WTC11 (cell line): Measurements from ENCODE around the gene MYL9. TPM values are rescaled to one million over a fixed set of nuclear protein-coding genes. Genes with fewer than 3 reads are reported as not detected.

Source experiments
- ATAC-seq: fragments of 200-7000 bp; cut with Tn5 transposase; 2 replicates; pipeline ENCODE4 v1.10.0; 2021; ENCODE audit warnings: mild to moderate bottlenecking, moderate library complexity
- CTCF ChIA-PET: fragments of 300-600 bp; sonication (Branson Sonifier 250); formaldehyde crosslinking; loops from one replicate; lab custom pipeline; 2021; ENCODE audit warnings: antibody characterized with exemption; lab: Charles Lee
- POLR2A ChIA-PET: fragments of 350-600 bp; sonication (Branson Sonifier 250); formaldehyde crosslinking; loops from one replicate; lab custom pipeline; 2021; ENCODE audit warnings: antibody characterized with exemption; lab: Charles Lee
- DNase-seq: peaks from one replicate; pipeline ENCODE4 v3.0.0; 2021; ENCODE audit warnings: low spot score
- H3K27ac Mint-ChIP-seq: 2 replicates; pipeline ENCODE4 v1.8.0; 2021; ENCODE audit warnings: mixed read lengths
- H3K27me3 Mint-ChIP-seq: 2 replicates; pipeline ENCODE4 v1.8.0; 2021; ENCODE audit warnings: low read depth, mild to moderate bottlenecking, moderate library complexity, mixed read lengths
- H3K36me3 Mint-ChIP-seq: 2 replicates; pipeline ENCODE4 v1.8.0; 2021; ENCODE audit warnings: mixed read lengths
- H3K4me1 Mint-ChIP-seq: 2 replicates; pipeline ENCODE4 v1.8.0; 2022; ENCODE audit warnings: mixed read lengths
- H3K4me3 Mint-ChIP-seq: 2 replicates; pipeline ENCODE4 v1.8.0; 2021; ENCODE audit warnings: mild to moderate bottlenecking, moderate library complexity, mixed read lengths
- H3K9me3 Mint-ChIP-seq: 2 replicates; pipeline ENCODE4 v1.8.0; 2021; ENCODE audit warnings: mixed read lengths
- CBFB ChIP-seq: sonication (generic); formaldehyde crosslinking; IDR thresholded peaks from 2 replicates; pipeline ENCODE4 v1.8.1; 2022; ENCODE audit warnings: mild to moderate bottlenecking, low read depth, missing genetic modification reagents
- FOXJ3 ChIP-seq: sonication (generic); formaldehyde crosslinking; IDR thresholded peaks from 2 replicates; pipeline ENCODE4 v1.9.0; 2021; ENCODE audit warnings: missing genetic modification reagents, mild to moderate bottlenecking, borderline replicate concordance
- GABPB1 ChIP-seq: sonication (generic); formaldehyde crosslinking; IDR thresholded peaks from 2 replicates; pipeline ENCODE4 v1.8.1; 2023; ENCODE audit warnings: mild to moderate bottlenecking, missing genetic modification reagents
- IRF2 ChIP-seq: sonication (generic); formaldehyde crosslinking; IDR thresholded peaks from 2 replicates; pipeline ENCODE4 v1.8.0; 2022; ENCODE audit warnings: low read depth, missing genetic modification reagents, borderline replicate concordance
- JUN ChIP-seq: sonication (generic); formaldehyde crosslinking; IDR thresholded peaks from 2 replicates; pipeline ENCODE4 v1.8.0; 2023; ENCODE audit warnings: mild to moderate bottlenecking, missing genetic modification reagents
- MXD4 ChIP-seq: fragments of 250-450 bp; sonication (Bioruptor Pico); IDR thresholded peaks from 2 replicates; pipeline ENCODE4 v1.8.0; 2021; ENCODE audit warnings: mild to moderate bottlenecking, moderate library complexity, borderline replicate concordance
- MYBL2 ChIP-seq: sonication (generic); formaldehyde crosslinking; IDR thresholded peaks from 2 replicates; pipeline ENCODE4 v1.8.1; 2023; ENCODE audit warnings: mild to moderate bottlenecking, moderate library complexity, missing genetic modification reagents
- NFYB ChIP-seq: sonication (generic); formaldehyde crosslinking; conservative IDR thresholded peaks from 2 replicates; pipeline ENCODE4 v1.8.0; 2022; ENCODE audit warnings: low read depth, missing genetic modification reagents
- NR3C1 ChIP-seq: sonication (generic); formaldehyde crosslinking; conservative IDR thresholded peaks from 2 replicates; pipeline ENCODE4 v1.8.1; 2023; ENCODE audit warnings: low read depth, mild to moderate bottlenecking, missing genetic modification reagents
- RORB ChIP-seq: fragments of 250-450 bp; sonication (Bioruptor Pico); IDR thresholded peaks from 2 replicates; pipeline ENCODE4 v1.9.0; 2021; ENCODE audit warnings: mild to moderate bottlenecking
- SMAD3 ChIP-seq: sonication (generic); formaldehyde crosslinking; IDR thresholded peaks from 2 replicates; pipeline ENCODE4 v1.8.0; 2022; ENCODE audit warnings: missing genetic modification reagents, mild to moderate bottlenecking, borderline replicate concordance
- TP53 ChIP-seq: sonication (generic); formaldehyde crosslinking; IDR thresholded peaks from 2 replicates; pipeline ENCODE4 v1.8.1; 2023; ENCODE audit warnings: mild to moderate bottlenecking, missing genetic modification reagents
- ZBTB21 ChIP-seq: sonication (generic); formaldehyde crosslinking; IDR thresholded peaks from 2 replicates; pipeline ENCODE4 v1.8.1; 2023; ENCODE audit warnings: mild to moderate bottlenecking, missing genetic modification reagents, borderline replicate concordance
- ZNF121 ChIP-seq: sonication (generic); formaldehyde crosslinking; IDR thresholded peaks from 2 replicates; pipeline ENCODE4 v1.8.0; 2023; ENCODE audit warnings: missing genetic modification reagents
- ZNF219 ChIP-seq: sonication (generic); formaldehyde crosslinking; IDR thresholded peaks from 2 replicates; pipeline ENCODE4 v1.8.0; 2023; ENCODE audit warnings: missing genetic modification reagents, mild to moderate bottlenecking, borderline replicate concordance
- ZNF232 ChIP-seq: sonication (generic); formaldehyde crosslinking; IDR thresholded peaks from 2 replicates; pipeline ENCODE4 v1.8.0; 2022; ENCODE audit warnings: mild to moderate bottlenecking, missing genetic modification reagents
- ZNF317 ChIP-seq: sonication (generic); formaldehyde crosslinking; IDR thresholded peaks from 2 replicates; pipeline ENCODE4 v1.8.1; 2023; ENCODE audit warnings: low read depth, mild to moderate bottlenecking, moderate library complexity, missing genetic modification reagents, borderline replicate concordance
- total RNA-seq: library from RNA; stranded (reverse); gene quantifications from 3 replicates; pipeline ENCODE4 v1.2.3, GENCODE V29; 2021
- TF ChIP-seq, protein P1 (sequence below): sonication (generic); formaldehyde crosslinking; IDR thresholded peaks from 2 replicates; pipeline ENCODE4 v1.8.0; 2022; ENCODE audit warnings: mild to moderate bottlenecking, missing genetic modification reagents
- TF ChIP-seq, protein P2 (sequence below): sonication (generic); formaldehyde crosslinking; conservative IDR thresholded peaks from 2 replicates; pipeline ENCODE4 v1.8.1; 2022; ENCODE audit warnings: mild to moderate bottlenecking, missing genetic modification reagents
- TF ChIP-seq, protein P3 (sequence below): fragments of 250-450 bp; sonication (Bioruptor Pico); conservative IDR thresholded peaks from 2 replicates; pipeline ENCODE4 v1.9.0; 2021; ENCODE audit warnings: mild to moderate bottlenecking
- TF ChIP-seq, protein P4 (sequence below): sonication (generic); formaldehyde crosslinking; IDR thresholded peaks from 2 replicates; pipeline ENCODE4 v1.8.0; 2022; ENCODE audit warnings: mild to moderate bottlenecking, missing genetic modification reagents
- TF ChIP-seq, protein P5 (sequence below): sonication (generic); formaldehyde crosslinking; IDR thresholded peaks from 2 replicates; pipeline ENCODE4 v1.8.0; 2022; ENCODE audit warnings: missing genetic modification reagents
- TF ChIP-seq, protein P6 (sequence below): fragments of 200-600 bp; IDR thresholded peaks from 2 replicates; pipeline ENCODE4 v1.8.0; 2022; ENCODE audit warnings: antibody characterized with exemption
- TF ChIP-seq, protein P7 (sequence below): sonication (generic); formaldehyde crosslinking; IDR thresholded peaks from 2 replicates; pipeline ENCODE4 v1.8.1; 2023; ENCODE audit warnings: mild to moderate bottlenecking, missing genetic modification reagents, moderate library complexity

The MYL9 gene
- total RNA-seq, 1 experiment from 2014 or later, result 54.7 TPM

DNA sequence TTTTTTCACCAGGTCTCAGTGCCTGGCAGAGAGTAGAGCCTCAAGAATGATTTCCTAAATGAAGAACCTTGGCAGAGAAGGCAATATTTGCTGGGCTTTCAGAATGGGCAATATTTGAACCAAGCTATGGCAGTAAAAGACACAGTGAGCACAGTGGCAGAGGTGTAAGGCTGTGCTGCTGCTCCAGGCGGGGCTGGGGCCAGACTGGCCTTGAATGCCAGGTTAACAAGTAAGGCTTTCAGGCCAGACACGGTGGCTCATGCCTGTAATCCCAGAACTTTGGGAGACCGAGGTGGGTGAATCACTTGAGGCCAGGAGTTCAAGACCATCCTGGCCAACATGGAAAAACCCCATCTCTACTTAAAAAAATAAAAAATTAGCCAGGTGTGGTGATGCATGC, 8.5 kb upstream of the MYL9 start:
- ChIA-PET POLR2A (no interaction called here), CTCF (interaction anchor here (1.7 kb wide), 1 partner anchor 9 kb away, joined by 7 read pairs; the partner anchor contains the start of gene MYL9)
- Mint-ChIP-seq H3K4me3 (no peak overlapping the region), H3K27me3 (no peaks in the 10 kb centered on the region), H3K27ac (no peak overlapping the region), H3K4me1 (no peaks in the 10 kb centered on the region), H3K36me3 (no peaks in the 10 kb centered on the region), H3K9me3 (no peaks in the 10 kb centered on the region)
- DNase-seq (no peak), ATAC-seq (no peak)
- TF ChIP-seq, protein P1, sequence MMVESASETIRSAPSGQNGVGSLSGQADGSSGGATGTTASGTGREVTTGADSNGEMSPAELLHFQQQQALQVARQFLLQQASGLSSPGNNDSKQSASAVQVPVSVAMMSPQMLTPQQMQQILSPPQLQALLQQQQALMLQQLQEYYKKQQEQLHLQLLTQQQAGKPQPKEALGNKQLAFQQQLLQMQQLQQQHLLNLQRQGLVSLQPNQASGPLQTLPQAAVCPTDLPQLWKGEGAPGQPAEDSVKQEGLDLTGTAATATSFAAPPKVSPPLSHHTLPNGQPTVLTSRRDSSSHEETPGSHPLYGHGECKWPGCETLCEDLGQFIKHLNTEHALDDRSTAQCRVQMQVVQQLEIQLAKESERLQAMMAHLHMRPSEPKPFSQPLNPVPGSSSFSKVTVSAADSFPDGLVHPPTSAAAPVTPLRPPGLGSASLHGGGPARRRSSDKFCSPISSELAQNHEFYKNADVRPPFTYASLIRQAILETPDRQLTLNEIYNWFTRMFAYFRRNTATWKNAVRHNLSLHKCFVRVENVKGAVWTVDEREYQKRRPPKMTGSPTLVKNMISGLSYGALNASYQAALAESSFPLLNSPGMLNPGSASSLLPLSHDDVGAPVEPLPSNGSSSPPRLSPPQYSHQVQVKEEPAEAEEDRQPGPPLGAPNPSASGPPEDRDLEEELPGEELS (CRISPR knock-in tag), result no peak
- TF ChIP-seq MXD4 (CRISPR knock-in tag) (no peak), NFYB (CRISPR knock-in tag) (no peak), GABPB1 (no peak), FOXJ3 (no peak), SMAD3 (CRISPR knock-in tag) (no peak), TP53 (no peak), ZNF121 (CRISPR knock-in tag) (no peak), ZNF232 (CRISPR knock-in tag) (no peak), ZBTB21 (CRISPR knock-in tag) (no peak), ZNF219 (no peak), CBFB (CRISPR knock-in tag) (no peak)
- TF ChIP-seq, protein P2, sequence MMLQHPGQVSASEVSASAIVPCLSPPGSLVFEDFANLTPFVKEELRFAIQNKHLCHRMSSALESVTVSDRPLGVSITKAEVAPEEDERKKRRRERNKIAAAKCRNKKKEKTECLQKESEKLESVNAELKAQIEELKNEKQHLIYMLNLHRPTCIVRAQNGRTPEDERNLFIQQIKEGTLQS (CRISPR knock-in tag), result no peak
- TF ChIP-seq, protein P3, sequence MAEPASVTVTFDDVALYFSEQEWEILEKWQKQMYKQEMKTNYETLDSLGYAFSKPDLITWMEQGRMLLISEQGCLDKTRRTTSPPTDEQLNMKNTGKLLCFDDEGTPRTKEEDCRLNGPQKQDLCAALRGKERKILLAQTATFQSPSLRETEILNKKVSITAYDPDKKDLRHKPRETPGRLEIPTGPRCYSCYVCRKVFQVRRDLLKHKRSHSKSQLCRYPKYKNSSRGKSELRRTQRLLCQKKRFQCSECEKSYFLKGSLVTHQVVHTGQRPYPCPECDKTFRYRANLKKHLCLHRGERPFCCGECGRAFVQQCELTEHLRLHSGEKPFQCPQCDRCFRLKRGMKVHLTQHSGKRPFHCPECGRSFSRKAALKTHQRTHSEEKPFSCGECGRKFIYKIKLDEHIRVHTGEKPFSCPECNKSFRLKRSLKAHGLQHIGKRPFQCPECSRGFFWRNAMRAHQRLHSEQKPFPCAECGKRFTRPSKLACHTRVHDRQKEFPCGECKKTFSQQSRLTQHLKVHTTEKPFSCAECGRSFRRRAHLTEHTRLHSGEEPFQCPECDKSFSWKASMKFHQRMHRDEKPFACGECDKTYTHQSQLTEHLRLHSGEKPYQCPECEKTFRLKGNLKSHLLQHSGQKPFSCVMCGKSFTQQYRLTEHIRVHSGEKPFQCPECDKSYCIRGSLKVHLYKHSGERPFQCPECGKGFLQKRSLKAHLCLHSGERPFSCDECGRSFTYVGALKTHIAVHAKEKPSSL (CRISPR knock-in tag), result no peak
- TF ChIP-seq, protein P4, sequence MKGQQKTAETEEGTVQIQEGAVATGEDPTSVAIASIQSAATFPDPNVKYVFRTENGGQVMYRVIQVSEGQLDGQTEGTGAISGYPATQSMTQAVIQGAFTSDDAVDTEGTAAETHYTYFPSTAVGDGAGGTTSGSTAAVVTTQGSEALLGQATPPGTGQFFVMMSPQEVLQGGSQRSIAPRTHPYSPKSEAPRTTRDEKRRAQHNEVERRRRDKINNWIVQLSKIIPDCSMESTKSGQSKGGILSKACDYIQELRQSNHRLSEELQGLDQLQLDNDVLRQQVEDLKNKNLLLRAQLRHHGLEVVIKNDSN (CRISPR knock-in tag), result no peak

DNA sequence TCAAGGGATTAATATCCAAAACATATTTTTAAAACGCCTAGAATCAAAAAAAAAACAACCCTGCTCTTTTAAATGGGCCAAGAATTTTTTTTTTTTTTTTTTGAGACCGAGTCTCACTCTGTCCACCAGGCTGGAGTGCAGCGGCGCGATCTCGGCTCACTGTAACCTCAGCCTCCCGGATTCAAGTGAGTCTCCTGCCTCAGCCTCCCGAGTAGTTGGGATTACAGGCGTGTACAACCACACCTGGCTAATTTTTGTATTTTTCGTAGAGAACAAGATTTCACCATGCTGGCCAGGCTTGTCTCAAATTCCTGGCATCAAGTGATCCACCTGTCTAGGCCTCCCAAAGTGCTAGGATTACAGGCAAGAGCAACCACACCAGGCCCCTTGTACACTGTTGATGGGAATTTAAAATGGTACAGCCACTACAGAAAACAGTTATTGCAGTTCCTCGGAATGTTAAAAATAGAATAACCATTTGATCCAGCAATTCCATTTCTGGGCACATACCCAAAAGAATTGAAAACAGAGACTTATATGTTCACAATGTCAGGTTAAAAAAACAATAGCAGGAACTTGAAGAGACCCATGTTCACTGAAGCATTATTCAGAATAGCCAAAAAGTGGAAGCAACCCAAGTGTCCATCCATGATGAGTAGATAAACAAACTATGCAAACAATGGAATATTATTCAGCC, 3.1 kb upstream of the MYL9 start:
- ATAC-seq, result no peak
- CTCF ChIA-PET, result no interaction called here

More for the DNA sequence above, 3.1 kb upstream of the MYL9 start:
- Mint-ChIP-seq H3K36me3 (no peaks in the 10 kb centered on the region), H3K9me3 (no peaks in the 10 kb centered on the region), H3K27me3 (no peaks in the 10 kb centered on the region), H3K4me1 (peaks cover 27% of the 10 kb centered on the region), H3K4me3 (no peak overlapping the region), H3K27ac (no peak overlapping the region)
- POLR2A ChIA-PET, result interaction anchor here (0.7 kb wide), 1 partner anchor 231 kb away, joined by 6 read pairs; no protein-coding TSS in a partner anchor
- TF ChIP-seq MYBL2 (CRISPR knock-in tag), result no peak
- TF ChIP-seq, protein P5, sequence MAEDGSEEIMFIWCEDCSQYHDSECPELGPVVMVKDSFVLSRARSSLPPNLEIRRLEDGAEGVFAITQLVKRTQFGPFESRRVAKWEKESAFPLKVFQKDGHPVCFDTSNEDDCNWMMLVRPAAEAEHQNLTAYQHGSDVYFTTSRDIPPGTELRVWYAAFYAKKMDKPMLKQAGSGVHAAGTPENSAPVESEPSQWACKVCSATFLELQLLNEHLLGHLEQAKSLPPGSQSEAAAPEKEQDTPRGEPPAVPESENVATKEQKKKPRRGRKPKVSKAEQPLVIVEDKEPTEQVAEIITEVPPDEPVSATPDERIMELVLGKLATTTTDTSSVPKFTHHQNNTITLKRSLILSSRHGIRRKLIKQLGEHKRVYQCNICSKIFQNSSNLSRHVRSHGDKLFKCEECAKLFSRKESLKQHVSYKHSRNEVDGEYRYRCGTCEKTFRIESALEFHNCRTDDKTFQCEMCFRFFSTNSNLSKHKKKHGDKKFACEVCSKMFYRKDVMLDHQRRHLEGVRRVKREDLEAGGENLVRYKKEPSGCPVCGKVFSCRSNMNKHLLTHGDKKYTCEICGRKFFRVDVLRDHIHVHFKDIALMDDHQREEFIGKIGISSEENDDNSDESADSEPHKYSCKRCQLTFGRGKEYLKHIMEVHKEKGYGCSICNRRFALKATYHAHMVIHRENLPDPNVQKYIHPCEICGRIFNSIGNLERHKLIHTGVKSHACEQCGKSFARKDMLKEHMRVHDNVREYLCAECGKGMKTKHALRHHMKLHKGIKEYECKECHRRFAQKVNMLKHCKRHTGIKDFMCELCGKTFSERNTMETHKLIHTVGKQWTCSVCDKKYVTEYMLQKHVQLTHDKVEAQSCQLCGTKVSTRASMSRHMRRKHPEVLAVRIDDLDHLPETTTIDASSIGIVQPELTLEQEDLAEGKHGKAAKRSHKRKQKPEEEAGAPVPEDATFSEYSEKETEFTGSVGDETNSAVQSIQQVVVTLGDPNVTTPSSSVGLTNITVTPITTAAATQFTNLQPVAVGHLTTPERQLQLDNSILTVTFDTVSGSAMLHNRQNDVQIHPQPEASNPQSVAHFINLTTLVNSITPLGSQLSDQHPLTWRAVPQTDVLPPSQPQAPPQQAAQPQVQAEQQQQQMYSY (CRISPR knock-in tag), result no peak
- TF ChIP-seq, protein P6, sequence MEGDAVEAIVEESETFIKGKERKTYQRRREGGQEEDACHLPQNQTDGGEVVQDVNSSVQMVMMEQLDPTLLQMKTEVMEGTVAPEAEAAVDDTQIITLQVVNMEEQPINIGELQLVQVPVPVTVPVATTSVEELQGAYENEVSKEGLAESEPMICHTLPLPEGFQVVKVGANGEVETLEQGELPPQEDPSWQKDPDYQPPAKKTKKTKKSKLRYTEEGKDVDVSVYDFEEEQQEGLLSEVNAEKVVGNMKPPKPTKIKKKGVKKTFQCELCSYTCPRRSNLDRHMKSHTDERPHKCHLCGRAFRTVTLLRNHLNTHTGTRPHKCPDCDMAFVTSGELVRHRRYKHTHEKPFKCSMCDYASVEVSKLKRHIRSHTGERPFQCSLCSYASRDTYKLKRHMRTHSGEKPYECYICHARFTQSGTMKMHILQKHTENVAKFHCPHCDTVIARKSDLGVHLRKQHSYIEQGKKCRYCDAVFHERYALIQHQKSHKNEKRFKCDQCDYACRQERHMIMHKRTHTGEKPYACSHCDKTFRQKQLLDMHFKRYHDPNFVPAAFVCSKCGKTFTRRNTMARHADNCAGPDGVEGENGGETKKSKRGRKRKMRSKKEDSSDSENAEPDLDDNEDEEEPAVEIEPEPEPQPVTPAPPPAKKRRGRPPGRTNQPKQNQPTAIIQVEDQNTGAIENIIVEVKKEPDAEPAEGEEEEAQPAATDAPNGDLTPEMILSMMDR, result no peak
- TF ChIP-seq NR3C1 (CRISPR knock-in tag), result no peak
- TF ChIP-seq, protein P7, sequence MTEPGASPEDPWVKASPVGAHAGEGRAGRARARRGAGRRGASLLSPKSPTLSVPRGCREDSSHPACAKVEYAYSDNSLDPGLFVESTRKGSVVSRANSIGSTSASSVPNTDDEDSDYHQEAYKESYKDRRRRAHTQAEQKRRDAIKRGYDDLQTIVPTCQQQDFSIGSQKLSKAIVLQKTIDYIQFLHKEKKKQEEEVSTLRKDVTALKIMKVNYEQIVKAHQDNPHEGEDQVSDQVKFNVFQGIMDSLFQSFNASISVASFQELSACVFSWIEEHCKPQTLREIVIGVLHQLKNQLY (CRISPR knock-in tag), result no peak
- TF ChIP-seq IRF2 (CRISPR knock-in tag), result no peak
- TF ChIP-seq RORB (CRISPR knock-in tag), result no peak
- TF ChIP-seq JUN (CRISPR knock-in tag), result no peak
- no peak for TF ChIP-seq ZNF317 (CRISPR knock-in tag)
- no peak for DNase-seq
